IMR-90 (cell line): ENCODE measurements around the gene OLFM3. TPM values are rescaled to one million over a fixed set of nuclear protein-coding genes. Genes with fewer than 3 reads are reported as not detected.

ENCODE experiments used
- ATAC-seq: fragments of 200-7000 bp; cut with Tn5 transposase; 2 replicates; pipeline ENCODE4 v1.9.1; 2020; ENCODE audit warnings: low read depth, mild to moderate bottlenecking, moderate library complexity
- BruUV-seq: library from RNA; stranded (reverse); fragments of 400-500 nt; replicated peaks from 2 replicates; lab custom pipeline; 2021; lab: Mats Ljungman, UMichigan
- CTCF ChIA-PET: fragments of 300-600 bp; formaldehyde crosslinking; extraction: SDS; loops from one replicate; lab custom pipeline; 2021; ENCODE audit warnings: antibody characterized with exemption; lab: Yijun Ruan, JAX
- POLR2A ChIA-PET: fragments of 300-600 bp; sonication (Branson Sonifier 250); formaldehyde crosslinking; loops from one replicate; lab custom pipeline; 2022; ENCODE audit warnings: antibody characterized with exemption; ENCODE audit not compliant: unreplicated experiment; lab: Charles Lee
- DNase-seq: peaks from one replicate; pipeline ENCODE4 v3.0.0; 2013
- H2AFZ ChIP-seq: replicated peaks from 2 replicates; pipeline ENCODE3; 2013; ENCODE audit warnings: low read length, mild to moderate bottlenecking; ENCODE audit not compliant: poor library complexity
- H2AK5ac ChIP-seq: 2 replicates; pipeline ENCODE4 v1.6.1; 2013; ENCODE audit warnings: low read depth, low read length, inconsistent platforms
- H2AK9ac ChIP-seq: replicated peaks from 2 replicates; pipeline ENCODE3; 2013; ENCODE audit warnings: mild to moderate bottlenecking, low read depth, low read length, moderate library complexity; ENCODE audit not compliant: poor library complexity
- H2BK120ac ChIP-seq: 2 replicates; pipeline ENCODE4 v1.6.1; 2013; ENCODE audit warnings: low read depth, low read length, inconsistent platforms
- H2BK15ac ChIP-seq: 3 replicates; pipeline ENCODE4 v1.6.1; 2013; ENCODE audit warnings: low read depth, low read length, inconsistent platforms
- H2BK20ac ChIP-seq: 2 replicates; pipeline ENCODE4 v1.6.1; 2013; ENCODE audit warnings: low read depth, mild to moderate bottlenecking, inconsistent platforms, low read length, moderate library complexity
- H2BK5ac ChIP-seq: 2 replicates; pipeline ENCODE4 v1.6.1; 2013; ENCODE audit warnings: mild to moderate bottlenecking, low read depth, low read length, inconsistent platforms; ENCODE audit not compliant: poor library complexity, severe bottlenecking
- H3K14ac ChIP-seq: replicated peaks from 2 replicates; pipeline ENCODE4 v1.6.1; 2013; ENCODE audit warnings: low read depth, low read length, inconsistent platforms
- H3K18ac ChIP-seq: 2 replicates; pipeline ENCODE4 v1.6.1; 2013; ENCODE audit warnings: low read depth, low read length, control low read depth
- H3K23ac ChIP-seq: 2 replicates; pipeline ENCODE4 v1.6.1; 2013; ENCODE audit warnings: low read depth, low read length, inconsistent platforms
- H3K27ac ChIP-seq: 2 replicates; pipeline ENCODE4 v1.5.1; 2013; ENCODE audit warnings: mild to moderate bottlenecking, control low read depth, low read length; ENCODE audit not compliant: insufficient read depth
- H3K27me3 ChIP-seq: 2 replicates; pipeline ENCODE4 v1.6.1; 2013; ENCODE audit warnings: low read length; ENCODE audit not compliant: control insufficient read depth, insufficient read depth
- H3K36me3 ChIP-seq: 2 replicates; pipeline ENCODE4 v1.6.1; 2013; ENCODE audit warnings: low read length, mixed read lengths; ENCODE audit not compliant: control insufficient read depth, insufficient read depth
- H3K4ac ChIP-seq: 2 replicates; pipeline ENCODE4 v1.6.1; 2013; ENCODE audit warnings: low read depth, low read length, inconsistent platforms
- H3K4me1 ChIP-seq: 2 replicates; pipeline ENCODE4 v1.6.1; 2013; ENCODE audit warnings: low read length, mixed read lengths; ENCODE audit not compliant: control insufficient read depth, insufficient read depth
- H3K4me2 ChIP-seq: 2 replicates; pipeline ENCODE4 v1.6.1; 2013; ENCODE audit warnings: low read depth, mild to moderate bottlenecking, control low read depth, low read length, moderate library complexity
- H3K4me3 ChIP-seq: 2 replicates; pipeline ENCODE4 v1.5.1; 2013; ENCODE audit warnings: low read depth, mild to moderate bottlenecking, control low read depth, low read length, moderate library complexity; ENCODE audit not compliant: insufficient read depth
- H3K56ac ChIP-seq: 2 replicates; pipeline ENCODE4 v1.6.1; 2013; ENCODE audit warnings: low read length, inconsistent platforms; ENCODE audit not compliant: insufficient read depth; ENCODE audit errors: extremely low read depth
- H3K79me1 ChIP-seq, 2 experiments: 2 replicates each; pipeline ENCODE4 v1.6.1; 2013; ENCODE audit warnings: low read length in 2 of 2, inconsistent platforms in 1 of 2, low read depth in 1 of 2
- H3K9ac ChIP-seq: 2 replicates; pipeline ENCODE4 v1.6.1; 2013; ENCODE audit warnings: low read depth, low read length, control low read depth
- H3K9me1 ChIP-seq: 2 replicates; pipeline ENCODE4 v1.6.1; 2013; ENCODE audit warnings: low read length, inconsistent platforms; ENCODE audit not compliant: insufficient read depth
- H3K9me3 ChIP-seq: 2 replicates; pipeline ENCODE4 v1.6.1; 2013; ENCODE audit warnings: low read length; ENCODE audit not compliant: control insufficient read depth, insufficient read depth
- H4K20me1 ChIP-seq: 2 replicates; pipeline ENCODE4 v1.6.1; 2013; ENCODE audit warnings: low read length, inconsistent platforms; ENCODE audit not compliant: insufficient read depth
- H4K5ac ChIP-seq: 2 replicates; pipeline ENCODE4 v1.6.1; 2013; ENCODE audit warnings: mild to moderate bottlenecking, low read depth, low read length, control low read depth
- H4K8ac ChIP-seq, 2 experiments: 2 replicates each; pipeline ENCODE4 v1.6.1; 2013; ENCODE audit warnings: low read depth in 2 of 2, low read length in 2 of 2, control low read depth in 1 of 2, inconsistent platforms in 1 of 2
- H4K91ac ChIP-seq: 2 replicates; pipeline ENCODE4 v1.6.1; 2013; ENCODE audit warnings: low read depth, low read length, inconsistent platforms; ENCODE audit not compliant: insufficient read depth
- CEBPB ChIP-seq: IDR thresholded peaks from 2 replicates; pipeline ENCODE4 v1.6.1; 2012; ENCODE audit warnings: low read depth, low read length, improper control_type of control experiment
- CHD1 ChIP-seq: IDR thresholded peaks from 2 replicates; pipeline ENCODE4 v1.6.1; 2012; ENCODE audit warnings: low read depth, low read length, improper control_type of control experiment
- FOS ChIP-seq: fragments of 150-350 bp; IDR thresholded peaks from 2 replicates; pipeline ENCODE4 v1.6.1; 2016; ENCODE audit warnings: low read depth, low read length
- MXI1 ChIP-seq: IDR thresholded peaks from 2 replicates; pipeline ENCODE4 v1.6.1; 2012; ENCODE audit warnings: low read depth, mild to moderate bottlenecking, low read length, moderate library complexity, borderline replicate concordance
- NFE2L2 ChIP-seq: fragments of 150-350 bp; IDR thresholded peaks from 2 replicates; pipeline ENCODE4 v1.6.1; 2016; ENCODE audit warnings: low read depth, mild to moderate bottlenecking, low read length
- POLR2A ChIP-seq: IDR thresholded peaks from 2 replicates; pipeline ENCODE4 v1.6.1; 2012; ENCODE audit warnings: mild to moderate bottlenecking, low read depth, low read length
- RAD21 ChIP-seq: IDR thresholded peaks from 2 replicates; pipeline ENCODE4 v1.6.1; 2012; ENCODE audit warnings: low read length, improper control_type of control experiment
- RCOR1 ChIP-seq: IDR thresholded peaks from 2 replicates; pipeline ENCODE4 v1.6.1; 2012; ENCODE audit warnings: mild to moderate bottlenecking, low read length, improper control_type of control experiment; ENCODE audit not compliant: insufficient replicate concordance
- RFX5 ChIP-seq: IDR thresholded peaks from 2 replicates; pipeline ENCODE4 v1.8.0; 2012; ENCODE audit warnings: low read depth, mild to moderate bottlenecking, low read length, moderate library complexity
- SMC3 ChIP-seq: fragments of 150-350 bp; IDR thresholded peaks from 2 replicates; pipeline ENCODE4 v1.6.1; 2016; ENCODE audit warnings: low read depth, mild to moderate bottlenecking, antibody characterized with exemption, low read length, moderate library complexity
- WGBS, 2 experiments: methylation state at CpG; one replicate each; pipeline versions ENCODE4 v1.1.5 to v1.1.7; 2013; ENCODE audit warnings: missing lambda C conversion rate in 2 of 2; ENCODE audit not compliant: insufficient read length in 1 of 2; ENCODE audit errors: extremely low coverage in 2 of 2; 5-methylcytosine and 5-hydroxymethylcytosine counted together
- dilution Hi-C: fragments of 300-500 bp; cut with HindIII; formaldehyde crosslinking; loops from one replicate; pipeline ENCODE4 v1.14.3; 2018; ENCODE audit warnings: low sequenced_read_pairs; ENCODE audit not compliant: unreplicated experiment
- in situ Hi-C: fragments of 300-500 bp; cut with MboI; formaldehyde crosslinking; loops from 3 replicates; pipeline ENCODE4 v1.14.3; 2019; ENCODE audit warnings: low sequenced_read_pairs, inconsistent platforms, mixed read lengths
- intact Hi-C: fragments of 100-400 bp; cut with micrococcal nuclease; formaldehyde crosslinking; loops from 2 replicates; pipeline ENCODE4 v1.10.0; 2022
- polyA plus RNA-seq, 3 experiments: library from polyadenylated mRNA; depleted of rRNA; stranded (reverse); fragments of >200 nt; gene quantifications; 2 replicates each; pipeline ENCODE4 v1.2.3, GENCODE V29; 2012; ENCODE audit warnings: low replicate concordance in 1 of 3
- total RNA-seq: library from RNA; depleted of rRNA; stranded (reverse); fragments of >200 nt; gene quantifications from 2 replicates; pipeline ENCODE4 v1.2.3, GENCODE V29; 2012
- TF ChIP-seq, protein P1 (sequence below): conservative IDR thresholded peaks from 2 replicates; pipeline ENCODE4 v1.5.1; 2012; ENCODE audit warnings: mild to moderate bottlenecking, low read depth, low read length, improper control_type of control experiment

OLFM3 gene
- total and polyA plus RNA-seq, 2 of the 4 experiments (the other 2 are of a cell fraction), result not detected

GRCh38 chr1:101965341-101965740 is 31.4 kb downstream of the OLFM3 start:
- no TSS peak for BruUV-seq

More at GRCh38 chr1:101965341-101965740, 31.4 kb downstream of the OLFM3 start:
- DNase-seq, result no peak
- H3K56ac ChIP-seq, result no peak overlapping the region
- H3K27ac ChIP-seq, result no peak overlapping the region
- no peak overlapping the region for H3K18ac ChIP-seq
- no peak overlapping the region for H3K9ac ChIP-seq
- ATAC-seq, result no peak
- POLR2A ChIA-PET, result no interaction called here
- H4K5ac ChIP-seq, result no peak overlapping the region
- intact Hi-C loops, result no loop called here
- H3K4me1 ChIP-seq, result no peaks in the 10 kb centered on the region
- no peak overlapping the region for H2BK5ac ChIP-seq
- dilution Hi-C loops, result no loop called here
- H2BK20ac ChIP-seq, result no peak overlapping the region
- H2BK15ac ChIP-seq, result no peak overlapping the region
- H3K4ac ChIP-seq, result no peak overlapping the region
- in situ Hi-C loops, result no loop called here
- no peak overlapping the region for H2AFZ ChIP-seq
- H2AK9ac ChIP-seq, result no peak overlapping the region
- H3K4me3 ChIP-seq, result no peak overlapping the region
- no peaks in the 10 kb centered on the region for H3K36me3 ChIP-seq
- no peak overlapping the region for H4K91ac ChIP-seq
- no peaks in the 10 kb centered on the region for H3K9me3 ChIP-seq
- no peak overlapping the region for H2AK5ac ChIP-seq
- H4K8ac ChIP-seq, result no peak overlapping the region
- no peaks in the 10 kb centered on the region for H3K79me1 ChIP-seq
- H3K14ac ChIP-seq, result no peak overlapping the region
- CTCF ChIA-PET, result no interaction called here
- H3K4me2 ChIP-seq, result no peak overlapping the region
- WGBS, 2 experiments, result no CpG with 5 or more reads among the region's 2 CpGs
- H2BK120ac ChIP-seq, result no peak overlapping the region
- H4K20me1 ChIP-seq, result no peaks in the 10 kb centered on the region
- H3K9me1 ChIP-seq, result no peaks in the 10 kb centered on the region
- no peak for TF ChIP-seq FOS
- no peak for TF ChIP-seq POLR2A
- no peak for TF ChIP-seq MXI1
- no peak for TF ChIP-seq RFX5
- no peak for TF ChIP-seq CHD1
- no peak for TF ChIP-seq SMC3
- no peak for TF ChIP-seq RCOR1
- TF ChIP-seq CEBPB, result no peak
- TF ChIP-seq, protein P1, sequence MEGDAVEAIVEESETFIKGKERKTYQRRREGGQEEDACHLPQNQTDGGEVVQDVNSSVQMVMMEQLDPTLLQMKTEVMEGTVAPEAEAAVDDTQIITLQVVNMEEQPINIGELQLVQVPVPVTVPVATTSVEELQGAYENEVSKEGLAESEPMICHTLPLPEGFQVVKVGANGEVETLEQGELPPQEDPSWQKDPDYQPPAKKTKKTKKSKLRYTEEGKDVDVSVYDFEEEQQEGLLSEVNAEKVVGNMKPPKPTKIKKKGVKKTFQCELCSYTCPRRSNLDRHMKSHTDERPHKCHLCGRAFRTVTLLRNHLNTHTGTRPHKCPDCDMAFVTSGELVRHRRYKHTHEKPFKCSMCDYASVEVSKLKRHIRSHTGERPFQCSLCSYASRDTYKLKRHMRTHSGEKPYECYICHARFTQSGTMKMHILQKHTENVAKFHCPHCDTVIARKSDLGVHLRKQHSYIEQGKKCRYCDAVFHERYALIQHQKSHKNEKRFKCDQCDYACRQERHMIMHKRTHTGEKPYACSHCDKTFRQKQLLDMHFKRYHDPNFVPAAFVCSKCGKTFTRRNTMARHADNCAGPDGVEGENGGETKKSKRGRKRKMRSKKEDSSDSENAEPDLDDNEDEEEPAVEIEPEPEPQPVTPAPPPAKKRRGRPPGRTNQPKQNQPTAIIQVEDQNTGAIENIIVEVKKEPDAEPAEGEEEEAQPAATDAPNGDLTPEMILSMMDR, result no peak
- no peak for TF ChIP-seq NFE2L2
- TF ChIP-seq RAD21, result no peak
- no peak overlapping the region for H3K23ac ChIP-seq
- no peaks in the 10 kb centered on the region for H3K27me3 ChIP-seq
